CD4-positive, alpha-beta T cell treated with Interferon alpha-2 for 1 hour (primary cell): ENCODE results near the gene ACTRT3.

Experiments
- DNase-seq, 2 donors: peaks; one replicate each; pipeline ENCODE4 v3.0.0-alpha.2; 2020 to 2022

The ACTRT3 gene

GRCh38 chr3:169769287-169770181, at the start of gene ACTRT3:
ACTRT3 (minus strand) TSS chr3:169769561; CDS start chr3:169769520, 41 bp downstream.
- peak; percentile 64 to 73 for DNase-seq

- DNase-seq, result no peak
Observed at GRCh38 chr3:169818316-169818715, 49.0 kb upstream of the ACTRT3 start.

GRCh38 chr3:169815590-169816150, 46.3 kb upstream of the ACTRT3 start:
- DNase-seq, result no peak

- DNase-seq, result peak; percentile 85 to 88
Observed at GRCh38 chr3:169813757-169814517, 44.6 kb upstream of the ACTRT3 start.

GRCh38 chr3:169813278-169813677, 43.9 kb upstream of the ACTRT3 start:
- DNase-seq, result peak; percentile 4 to 20

- DNase-seq, result peak; percentile 74 to 78
Observed at GRCh38 chr3:169812332-169813235, 43.2 kb upstream of the ACTRT3 start, which contains the start of the genes LRRC34 and LRRIQ4. LRRC34 (minus strand) TSS chr3:169812904; CDS start chr3:169812548, 356 bp downstream. LRRIQ4 (plus strand) TSS chr3:169812870; CDS start chr3:169821922, 9,052 bp downstream.

- DNase-seq, result peak in 1 of 2 donors; percentile 22
Observed at GRCh38 chr3:169811631-169812331, 42.4 kb upstream of the ACTRT3 start.

DNA sequence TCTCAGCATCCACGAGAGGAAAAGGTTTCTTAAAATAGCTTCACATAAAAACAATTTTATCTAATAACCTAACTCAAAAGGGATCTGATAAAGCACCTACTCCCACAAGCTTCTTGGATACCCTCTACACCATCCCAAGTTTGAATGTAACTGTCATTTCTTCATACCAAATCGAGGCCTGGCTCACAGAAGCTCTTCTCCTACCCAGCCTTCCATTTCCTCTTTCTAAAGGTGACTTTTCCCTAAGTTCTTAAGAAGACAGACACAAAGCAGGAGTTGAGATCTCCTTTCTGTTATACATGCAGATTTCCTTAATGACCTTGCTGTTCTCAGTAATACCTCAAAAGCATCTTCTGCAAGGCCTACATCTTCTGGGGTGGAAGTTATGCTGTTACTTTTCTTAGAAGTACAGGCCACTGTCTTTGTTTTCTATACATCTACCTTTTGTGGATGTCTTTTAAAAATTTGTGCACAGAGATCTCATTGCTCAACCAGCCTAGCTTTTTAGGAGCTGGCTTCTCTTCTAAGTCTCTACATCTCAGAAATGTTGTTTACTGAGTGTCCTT, 40.0 kb upstream of the ACTRT3 start:
- no peak for DNase-seq

DNA sequence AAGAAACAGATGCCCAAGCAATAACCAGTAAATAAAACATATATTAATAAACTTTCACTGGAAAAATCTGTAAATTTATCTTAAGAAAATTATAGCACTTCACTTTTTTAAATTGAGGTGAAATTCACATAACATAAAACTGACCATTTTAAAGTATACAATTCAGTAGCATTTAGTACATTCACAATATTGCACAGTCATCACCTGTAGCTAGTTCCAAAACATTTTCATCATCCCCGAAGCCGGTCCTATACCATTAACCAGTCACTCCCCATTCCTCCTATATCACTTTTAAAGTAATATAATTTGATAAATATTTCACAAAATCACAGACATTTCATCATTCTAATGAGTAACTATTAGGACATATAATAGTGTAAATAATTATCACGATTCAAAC, 35.3 kb upstream of the ACTRT3 start:
- no peak for DNase-seq

DNA sequence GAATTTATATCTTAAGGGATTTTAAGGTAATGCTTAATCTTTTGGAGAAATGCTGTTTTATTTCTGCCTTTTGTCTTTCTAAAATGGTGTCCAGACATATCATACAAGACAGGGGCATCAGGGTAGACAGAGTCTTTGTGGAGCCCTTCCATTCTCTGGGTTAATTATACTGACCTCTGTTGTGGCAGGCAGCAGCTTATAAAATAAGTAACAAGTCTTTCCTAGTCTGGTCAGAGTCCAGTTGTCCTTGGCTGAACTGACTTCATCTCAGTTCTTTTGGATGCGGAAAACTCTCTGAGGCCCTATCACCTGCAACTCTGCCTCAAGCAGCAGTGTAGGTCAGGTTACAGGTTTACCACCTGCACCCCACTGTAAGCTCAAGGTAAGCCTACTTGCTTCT, 23.0 kb upstream of the ACTRT3 start:
- no peak for DNase-seq

DNA sequence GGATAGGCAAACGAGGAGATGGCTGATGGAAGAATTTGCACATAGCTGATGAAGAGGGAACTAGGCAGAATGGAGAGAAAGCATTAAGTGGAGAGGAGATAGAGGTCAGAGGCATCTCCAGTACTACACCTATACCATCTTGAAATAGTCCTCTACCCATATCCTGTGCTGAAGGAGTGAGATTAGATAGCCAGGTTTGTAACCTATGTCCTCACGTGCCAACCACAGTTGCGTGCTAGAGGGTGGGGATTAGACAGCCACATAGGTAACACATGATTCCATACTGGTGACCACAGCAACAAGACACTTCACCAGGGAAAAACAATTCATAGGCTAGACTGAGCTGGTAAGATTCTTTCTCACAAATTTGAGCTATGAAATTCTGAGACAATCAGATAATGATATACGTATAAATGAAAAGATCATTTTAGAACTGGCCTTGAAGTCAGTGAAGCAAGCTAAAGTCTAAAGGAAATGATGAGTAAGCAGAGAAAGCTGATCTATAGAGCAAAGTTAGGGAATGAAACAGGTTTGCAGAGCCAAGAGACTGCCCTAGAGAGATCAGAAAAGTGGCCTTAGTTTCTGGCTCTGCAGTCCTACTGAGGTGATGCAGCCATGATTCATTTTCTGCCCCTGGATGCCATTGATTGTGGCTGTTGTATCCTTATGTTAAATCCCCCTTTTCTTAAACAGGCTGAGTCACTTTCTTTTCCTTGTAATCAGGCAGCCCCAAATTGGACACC, 21.5 kb upstream of the ACTRT3 start:
- DNase-seq, result no peak

GRCh38 chr3:169790219-169790618, 20.9 kb upstream of the ACTRT3 start:
- no peak for DNase-seq

DNA sequence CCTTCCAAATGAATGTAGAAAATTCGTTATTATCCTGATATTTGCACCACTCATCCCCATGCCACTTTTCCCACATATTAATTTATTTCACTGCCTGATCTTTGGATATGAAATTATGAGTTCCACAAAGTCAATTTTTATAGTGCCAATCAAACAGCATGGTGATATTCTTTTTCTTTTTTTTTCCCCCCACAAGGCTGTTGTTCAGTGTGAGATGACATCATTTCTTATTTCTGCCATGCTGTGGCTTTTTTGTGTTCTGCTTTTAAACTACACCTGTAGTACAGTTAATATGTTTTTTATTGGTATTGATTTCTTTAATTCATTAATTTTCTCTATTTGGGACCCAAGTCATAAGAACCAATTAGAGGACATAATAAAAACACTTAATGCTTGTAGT, 18.4 kb upstream of the ACTRT3 start:
- no peak for DNase-seq

DNA sequence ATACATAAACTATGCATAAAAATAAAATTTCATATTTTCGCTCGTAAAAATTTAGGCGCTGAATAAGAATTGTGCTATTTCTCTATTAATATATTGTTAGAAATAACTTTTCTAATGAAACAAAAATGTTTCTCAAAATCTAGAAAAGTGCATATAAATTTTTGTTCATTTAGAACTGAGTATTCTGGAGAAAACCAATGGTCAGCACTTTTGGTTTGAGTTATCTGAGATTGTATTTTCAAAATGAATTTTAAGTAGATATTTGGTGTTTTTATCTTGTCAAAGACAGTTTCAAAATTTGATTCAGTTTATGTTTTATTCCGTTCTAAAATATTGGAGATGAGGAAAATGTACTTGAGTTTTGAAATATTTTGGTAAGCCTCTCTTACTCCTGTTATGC, 17.8 kb upstream of the ACTRT3 start:
- no peak for DNase-seq

DNA sequence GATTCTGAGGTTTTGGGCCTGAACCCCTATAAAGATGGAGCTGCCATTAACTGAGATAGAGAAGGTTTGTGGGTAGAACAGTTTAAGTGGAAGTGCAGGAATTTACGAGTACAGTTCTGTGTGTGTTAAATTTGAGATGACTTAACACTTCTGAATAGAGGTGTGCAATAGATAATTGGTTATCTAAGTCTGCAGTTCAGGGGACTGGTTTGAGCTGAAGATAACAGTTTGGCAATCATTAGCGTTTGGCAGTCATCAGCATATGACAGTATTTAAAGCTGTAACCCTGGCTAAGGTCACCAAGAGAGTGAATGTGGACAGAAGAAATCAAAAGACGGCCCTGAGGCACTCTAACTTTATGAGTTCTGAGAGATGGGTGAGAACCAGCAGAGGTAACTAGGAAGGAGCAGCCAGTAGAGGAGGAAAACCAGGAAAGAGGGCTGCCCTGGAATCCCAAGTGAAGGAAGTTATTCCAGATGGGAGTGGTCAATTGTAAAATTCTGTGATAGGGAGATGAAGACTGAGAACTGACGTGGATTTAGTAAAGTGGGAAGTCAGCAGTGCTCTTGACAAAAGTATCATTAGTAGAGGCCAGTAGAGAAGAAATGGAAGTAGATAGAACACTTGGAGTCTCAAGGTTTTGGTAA, 12.0 kb upstream of the ACTRT3 start:
- no peak for DNase-seq

DNA sequence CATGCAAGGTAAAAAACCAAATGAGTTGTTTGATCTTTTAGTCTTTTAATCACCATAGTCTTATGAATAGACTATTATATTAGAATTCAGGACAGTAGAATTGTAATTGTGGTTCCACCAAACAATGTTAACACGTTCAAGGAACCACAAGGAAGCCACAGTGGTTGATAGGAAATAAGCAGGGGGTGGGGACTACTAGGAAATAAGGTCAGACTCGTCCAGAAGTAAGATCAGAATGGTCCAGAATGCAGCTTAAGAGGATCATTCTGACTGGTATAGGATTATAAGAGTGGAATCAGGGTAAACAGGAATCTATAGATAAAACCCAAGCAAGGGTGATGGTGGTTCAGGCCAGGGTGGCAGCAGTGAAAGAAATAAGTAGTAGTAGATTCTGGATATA, 11.4 kb upstream of the ACTRT3 start:
- DNase-seq, result peak in 1 of 2 donors; percentile 30

GRCh38 chr3:169777822-169778221, 8.5 kb upstream of the ACTRT3 start:
- DNase-seq, result no peak

GRCh38 chr3:169774186-169774585, 4.8 kb upstream of the ACTRT3 start:
- DNase-seq, result no peak

GRCh38 chr3:169772897-169773816, 3.8 kb upstream of the ACTRT3 start, which contains the start of gene MYNN:
MYNN (plus strand) TSS chr3:169773396; CDS start chr3:169774296, 900 bp downstream.
- DNase-seq, result peak; percentile 90 to 92
